GM21717 (cell line): ENCODE measurements around the gene UXS1.
"Not testable (repeated sequence)": the region's sequence is repeated elsewhere in the genome, so short reads cannot be mapped to it uniquely, and the experiment has no call there.

Experiments used
- ATAC-seq: cut with Tn5 transposase; IDR thresholded peaks from one replicate; pipeline ENCODE4 v1.9.1; 2021; ENCODE audit warnings: mild to moderate bottlenecking, moderate library complexity; ENCODE audit not compliant: unreplicated experiment

Gene UXS1

DNA sequence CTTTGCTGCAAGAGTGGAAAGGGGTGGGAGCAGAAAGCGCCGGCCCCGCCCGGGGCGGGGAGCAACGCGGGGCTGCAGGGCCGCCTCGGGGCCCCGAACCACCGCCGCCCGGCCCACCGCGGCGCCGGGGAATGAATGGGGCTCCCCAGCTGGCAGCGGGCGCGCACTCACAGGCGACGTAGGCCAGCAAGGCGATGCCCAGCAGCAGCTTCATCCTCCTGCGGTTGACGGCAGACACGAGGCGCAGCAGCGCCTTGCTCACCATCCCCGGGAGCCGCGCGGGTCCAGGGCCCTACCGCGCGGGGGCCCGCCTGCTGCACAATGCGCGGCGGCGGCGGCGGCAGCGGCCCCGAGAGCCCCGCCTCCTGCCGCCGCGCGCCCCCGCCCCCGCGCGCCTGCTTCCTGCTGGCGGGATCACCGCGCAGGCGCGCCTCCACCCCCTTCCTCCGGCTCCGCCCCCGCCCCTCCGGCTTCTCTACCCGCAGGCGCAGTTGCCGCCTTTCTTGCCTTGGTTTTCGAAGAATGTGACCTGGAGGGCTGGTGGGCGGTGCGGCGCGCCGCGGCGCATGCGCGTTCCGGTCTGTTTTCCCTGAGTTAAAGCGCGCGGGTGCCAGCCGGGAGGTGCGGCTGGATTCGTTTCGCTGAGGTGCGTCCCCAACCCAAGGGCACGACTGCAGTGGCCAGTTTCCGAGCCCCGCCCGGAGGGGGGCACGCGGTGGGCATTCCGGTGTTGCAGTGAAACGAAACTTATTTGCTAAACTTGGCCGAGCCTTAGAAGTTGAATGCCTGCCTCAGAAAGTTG is at the start of gene UXS1:
UXS1 (minus strand) TSS at position 325 of the 802 bp plus-strand sequence; CDS start at position 265, 60 bp downstream.
- peak; percentile 68 for ATAC-seq

GRCh38 chr2:106239491-106239890 is 45.4 kb upstream of the UXS1 start:
- ATAC-seq = not testable (repeated sequence)

DNA sequence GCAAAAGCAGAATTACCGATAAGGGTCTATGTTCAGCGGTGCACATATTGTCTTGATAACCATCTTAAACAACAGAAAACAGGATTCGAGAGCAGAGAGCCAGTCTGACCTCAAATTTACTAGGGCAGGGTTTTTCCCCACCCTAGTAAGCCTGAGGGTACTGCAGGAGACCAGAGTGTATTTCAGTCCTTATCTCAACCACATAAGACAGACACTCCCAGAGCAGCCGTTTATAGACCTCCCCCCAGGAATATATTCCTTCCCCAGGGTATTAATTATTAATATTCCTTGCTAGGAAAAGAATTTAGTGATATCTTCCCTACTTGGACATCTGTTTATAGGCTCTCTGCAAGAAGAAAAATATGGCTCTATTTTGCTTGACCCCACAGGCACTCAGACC is 41.3 kb upstream of the UXS1 start:
- ATAC-seq = not testable (repeated sequence)

DNA sequence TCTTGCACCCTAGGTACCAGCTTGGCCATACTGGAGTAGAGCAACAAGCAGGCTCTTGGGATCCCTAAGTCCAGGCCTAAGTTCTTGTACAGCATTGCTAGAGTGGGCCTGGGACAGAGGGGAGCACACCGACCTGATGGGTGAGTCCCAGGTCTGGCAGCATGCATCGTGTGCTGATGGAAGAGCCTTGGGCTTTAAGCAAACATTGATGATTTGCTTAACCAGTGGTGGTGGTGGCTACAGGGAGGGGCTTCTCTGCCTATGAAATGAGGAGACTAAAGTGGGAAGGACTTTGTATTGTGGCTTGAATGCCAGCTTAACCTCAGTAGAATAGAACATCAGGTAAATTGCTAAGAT is 39.2 kb upstream of the UXS1 start:
- no peak for ATAC-seq

GRCh38 chr2:106232638-106233349 is 38.7 kb upstream of the UXS1 start:
- ATAC-seq = no peak

DNA sequence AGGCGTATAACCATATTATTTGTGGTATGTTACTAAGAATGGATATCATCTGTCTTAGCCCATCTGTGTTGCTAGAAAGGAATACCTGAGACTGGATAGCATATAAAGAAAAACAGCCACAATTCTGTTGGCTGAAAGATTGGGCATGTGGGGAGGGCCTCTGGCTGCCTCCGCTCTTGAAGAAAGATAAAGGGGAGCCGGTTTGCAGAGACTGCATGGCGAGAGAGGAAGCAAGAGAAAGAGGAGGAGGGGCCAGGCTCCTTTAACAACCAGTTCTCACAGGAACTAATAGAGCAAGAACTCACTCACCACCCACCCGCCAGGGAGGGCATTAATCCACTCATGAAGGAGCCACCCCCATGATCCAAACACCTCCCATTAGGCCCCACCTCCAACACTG is 29.2 kb upstream of the UXS1 start:
- ATAC-seq = no peak

DNA sequence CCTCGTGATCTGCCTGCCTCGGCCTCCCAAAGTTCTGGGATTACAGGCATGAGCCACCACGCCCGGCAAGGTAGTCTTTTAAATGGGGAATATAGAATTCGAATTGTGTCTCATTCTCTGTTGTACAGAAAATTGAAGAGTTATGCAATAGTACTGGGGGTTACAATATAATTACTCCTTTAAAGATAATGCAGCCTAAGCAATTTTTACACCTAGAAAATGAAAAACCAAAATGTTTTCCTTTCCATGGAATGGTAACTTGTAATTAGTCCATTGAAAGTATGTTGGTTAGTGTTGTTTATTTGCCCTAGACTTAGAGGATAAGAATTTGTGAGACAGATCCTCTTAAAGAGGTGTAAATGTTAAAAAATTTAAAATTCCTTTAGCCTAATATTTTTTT is 28.0 kb upstream of the UXS1 start:
- ATAC-seq = not testable (repeated sequence)

DNA sequence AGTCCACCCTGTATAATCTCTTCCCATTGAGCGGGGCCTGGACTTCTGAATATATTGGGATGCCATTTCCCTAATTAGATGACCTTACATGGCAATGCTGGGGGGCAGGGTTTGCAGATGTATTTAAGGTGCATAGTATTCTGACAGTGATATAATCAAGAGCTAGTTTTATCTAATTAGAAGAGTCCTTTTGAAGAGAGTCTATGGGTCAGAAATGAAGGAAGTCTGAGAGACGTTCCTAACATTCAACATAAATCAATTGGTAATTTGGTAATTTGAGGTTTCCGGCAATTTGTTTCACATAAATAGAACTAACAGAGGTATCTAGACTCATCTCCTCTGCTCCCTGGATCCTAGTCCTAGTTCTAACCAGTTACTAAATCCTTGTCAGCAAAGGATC is 25.7 kb upstream of the UXS1 start:
- no peak for ATAC-seq

DNA sequence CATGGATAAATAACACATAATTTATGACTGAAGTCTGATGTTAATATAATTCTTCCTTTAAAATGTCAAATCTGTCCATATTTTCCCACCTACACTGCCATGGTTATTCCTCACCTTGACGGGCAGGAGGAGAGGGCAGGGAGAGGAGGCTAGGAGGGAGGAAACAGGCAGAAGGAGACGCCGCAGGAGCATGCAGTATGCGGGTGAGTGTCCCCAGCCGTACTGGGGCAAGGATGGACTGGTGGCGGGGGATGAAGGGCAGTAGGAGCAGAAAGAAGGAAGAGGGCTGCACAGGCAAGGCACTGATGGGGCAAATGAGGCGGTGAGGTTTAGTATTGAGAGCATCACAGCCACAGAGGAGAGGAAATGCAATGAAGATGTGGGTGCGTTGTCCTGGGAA is 25.1 kb upstream of the UXS1 start:
- not testable (repeated sequence) for ATAC-seq

GRCh38 chr2:106208874-106209273 is 14.8 kb upstream of the UXS1 start:
- no peak for ATAC-seq

- no peak for ATAC-seq
Measured at GRCh38 chr2:106208399-106208798, 14.3 kb upstream of the UXS1 start.

GRCh38 chr2:106207246-106207645 is 13.1 kb upstream of the UXS1 start:
- ATAC-seq = no peak

GRCh38 chr2:106205488-106205887 is 11.4 kb upstream of the UXS1 start:
- ATAC-seq = no peak

- ATAC-seq = not testable (repeated sequence)
Measured at GRCh38 chr2:106204551-106204950, 10.4 kb upstream of the UXS1 start.

DNA sequence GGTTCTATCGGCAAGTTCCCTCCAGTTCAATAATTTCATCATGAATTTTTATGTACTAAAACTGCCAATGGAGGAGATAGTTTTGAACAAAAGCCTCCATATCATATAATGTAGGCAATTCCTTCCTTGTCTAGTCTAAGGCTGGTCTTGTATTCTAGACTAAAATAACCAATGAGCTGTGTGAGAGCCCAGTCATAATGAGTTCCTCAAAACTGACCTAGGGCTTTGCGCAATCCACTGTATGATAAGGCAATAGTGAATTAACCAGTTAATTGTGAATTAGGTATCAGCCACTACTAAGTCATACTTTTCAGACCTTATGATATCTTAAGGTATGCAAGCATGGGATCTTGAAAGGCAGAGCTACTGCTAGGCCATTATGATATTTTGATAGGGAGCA is 7.6 kb upstream of the UXS1 start:
- no peak for ATAC-seq

- ATAC-seq = no peak
Measured at GRCh38 chr2:106197878-106198277, 3.8 kb upstream of the UXS1 start.

DNA sequence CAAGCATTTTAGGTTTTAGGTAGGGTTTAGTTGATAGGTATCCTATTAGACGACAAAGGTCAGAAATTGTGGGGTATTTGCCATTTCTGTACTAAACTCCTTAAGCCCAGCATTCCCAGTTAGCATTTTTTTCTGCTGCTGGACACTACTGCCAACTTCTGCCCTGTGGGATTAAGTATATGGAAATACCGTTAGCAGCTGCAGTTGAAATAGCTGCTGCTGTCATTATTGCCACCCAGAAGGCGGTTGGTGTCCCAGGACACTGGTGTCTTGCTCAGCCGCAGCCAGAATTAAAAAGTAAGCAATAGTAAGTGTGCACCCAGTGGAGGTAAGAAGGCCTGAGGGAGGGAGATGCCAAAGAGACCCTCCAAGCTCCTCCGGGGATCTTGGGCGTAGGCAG is 1.9 kb upstream of the UXS1 start:
- no peak for ATAC-seq

- ATAC-seq = no peak
Measured at GRCh38 chr2:106195456-106195855, 1.4 kb upstream of the UXS1 start.

DNA sequence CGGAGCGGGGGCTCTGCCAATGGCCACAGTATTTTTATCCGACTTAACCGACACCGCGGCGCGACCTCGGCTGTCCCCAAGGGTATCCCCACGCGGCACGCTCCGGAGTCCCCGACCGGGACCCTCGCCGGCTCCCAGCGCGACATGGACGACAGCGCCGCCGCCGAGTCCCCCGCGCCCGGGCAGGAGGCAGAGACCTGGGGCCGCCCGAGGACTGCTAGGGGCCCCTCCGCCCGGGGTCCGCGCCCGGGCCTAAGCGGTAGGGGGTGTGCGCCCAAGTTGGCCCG is 468 bp downstream of the UXS1 start:
- no peak for ATAC-seq

- peak; percentile 61 for ATAC-seq
Measured at GRCh38 chr2:106192752-106193689, 1.1 kb downstream of the UXS1 start.

GRCh38 chr2:106191511-106192016 is 2.5 kb downstream of the UXS1 start:
- ATAC-seq = no peak
